Thymus (tissue), 11 donors: ENCODE results near the gene C17orf50. TPM values are rescaled to one million over a fixed set of nuclear protein-coding genes. Genes with fewer than 3 reads are reported as not detected.
A peak's percentile ranks its signal among the peaks of the same experiment; 100 is the strongest.
"Not testable (repeated sequence)": the region's sequence is repeated elsewhere in the genome, so short reads cannot be mapped to it uniquely, and the experiment has no call there.

ENCODE experiments used
- DNase-seq, 9 donors: peaks; one replicate each; pipeline ENCODE4 v3.0.0-alpha.2; 2013; ENCODE audit warnings: low spot score in 9 of 9, low read depth in 6 of 9, missing footprints in 1 of 9
- H3K27ac ChIP-seq, 2 donors: one replicate each; pipeline ENCODE4 v1.5.1; 2013; ENCODE audit warnings: control low read depth in 1 of 2, low read depth in 1 of 2, low read length in 1 of 2, mild to moderate bottlenecking in 1 of 2, moderate library complexity in 1 of 2
- H3K27me3 ChIP-seq, 2 donors: one replicate each; pipeline ENCODE4 v1.5.1; 2013; ENCODE audit warnings: low read length in 1 of 2; ENCODE audit not compliant: control insufficient read depth in 2 of 2, insufficient read depth in 1 of 2
- H3K36me3 ChIP-seq, 2 donors: one replicate each; pipeline ENCODE4 v1.5.1; 2013; ENCODE audit warnings: low read length in 1 of 2, mild to moderate bottlenecking in 1 of 2, moderate library complexity in 1 of 2; ENCODE audit not compliant: control insufficient read depth in 2 of 2, insufficient read depth in 2 of 2
- H3K4me1 ChIP-seq, 2 donors: one replicate each; pipeline ENCODE4 v1.5.1; 2013; ENCODE audit warnings: low read length in 2 of 2; ENCODE audit not compliant: control insufficient read depth in 2 of 2, insufficient read depth in 2 of 2
- H3K4me3 ChIP-seq, 2 donors: one replicate each; pipeline ENCODE4 v1.5.1; 2013; ENCODE audit warnings: low read length in 2 of 2, control low read depth in 1 of 2, mild to moderate bottlenecking in 1 of 2
- H3K9me3 ChIP-seq, 2 donors: one replicate each; pipeline ENCODE4 v1.5.1; 2013; ENCODE audit warnings: low read length in 1 of 2, mild to moderate bottlenecking in 1 of 2; ENCODE audit not compliant: control insufficient read depth in 2 of 2, insufficient read depth in 1 of 2
- WGBS: extraction: QIAGEN DNeasy Blood & Tissue Kit; methylation state at CpG from one replicate; pipeline ENCODE4 v1.1.7; 2013; 5-methylcytosine and 5-hydroxymethylcytosine counted together
- polyA plus RNA-seq: library from polyadenylated mRNA; stranded (reverse); fragments of 200-250 nt; gene quantifications from one replicate; pipeline ENCODE4 v1.2.3, GENCODE V29; 2013
- total RNA-seq: library from RNA; stranded (reverse); fragments of 120-200 nt; gene quantifications from one replicate; pipeline ENCODE4 v1.2.4, GENCODE V29; 2013
- donor health status: healthy.

Gene C17orf50
- total and polyA plus RNA-seq, 2 donors: 0.09 to 0.14 TPM

- no peak overlapping the region for H3K27ac ChIP-seq
- 48% methylated on average over 12 of the region's 12 CpGs for WGBS
- H3K4me1 ChIP-seq: peaks cover 4 to 8% of the 10 kb centered on the region in 2 donors
- no peak overlapping the region for H3K4me3 ChIP-seq
- H3K9me3 ChIP-seq: no peaks in the 10 kb centered on the region
- peaks cover 10 to 53% of the 10 kb centered on the region in 2 donors for H3K27me3 ChIP-seq
- H3K36me3 ChIP-seq: no peaks in the 10 kb centered on the region
- DNase-seq: peak; percentile 45 to 89 (median 77)
These were observed 13.1 kb upstream of the C17orf50 start for GRCh38 chr17:35747540-35748017.

- H3K36me3 ChIP-seq: no peaks in the 10 kb centered on the region
- WGBS: 64% methylated on average over 4 of the region's 4 CpGs
- H3K4me1 ChIP-seq: peaks cover 4 to 8% of the 10 kb centered on the region in 2 donors
- H3K27me3 ChIP-seq: peaks cover 9 to 51% of the 10 kb centered on the region in 2 donors
- H3K27ac ChIP-seq: no peak overlapping the region
- no peak for DNase-seq
- H3K4me3 ChIP-seq: no peak overlapping the region
- H3K9me3 ChIP-seq: no peaks in the 10 kb centered on the region
These were observed 12.3 kb upstream of the C17orf50 start for GRCh38 chr17:35748341-35748841.

GRCh38 chr17:35748979-35749378 is 11.7 kb upstream of the C17orf50 start:
- DNase-seq: no peak
- H3K9me3 ChIP-seq: no peaks in the 10 kb centered on the region
- H3K27me3 ChIP-seq: peaks cover 9 to 45% of the 10 kb centered on the region in 2 donors
- no peaks in the 10 kb centered on the region for H3K36me3 ChIP-seq
- 90% methylated on average over 6 of the region's 6 CpGs for WGBS
- no peak overlapping the region for H3K27ac ChIP-seq
- H3K4me1 ChIP-seq: peaks cover 4 to 8% of the 10 kb centered on the region in 2 donors
- no peak overlapping the region for H3K4me3 ChIP-seq

GRCh38 chr17:35749560-35750412 is 10.9 kb upstream of the C17orf50 start:
- WGBS: 11% methylated on average over 35 of the region's 35 CpGs
- H3K9me3 ChIP-seq: no peaks in the 10 kb centered on the region
- peak in 1 of 9 donors; percentile 46 for DNase-seq

DNA sequence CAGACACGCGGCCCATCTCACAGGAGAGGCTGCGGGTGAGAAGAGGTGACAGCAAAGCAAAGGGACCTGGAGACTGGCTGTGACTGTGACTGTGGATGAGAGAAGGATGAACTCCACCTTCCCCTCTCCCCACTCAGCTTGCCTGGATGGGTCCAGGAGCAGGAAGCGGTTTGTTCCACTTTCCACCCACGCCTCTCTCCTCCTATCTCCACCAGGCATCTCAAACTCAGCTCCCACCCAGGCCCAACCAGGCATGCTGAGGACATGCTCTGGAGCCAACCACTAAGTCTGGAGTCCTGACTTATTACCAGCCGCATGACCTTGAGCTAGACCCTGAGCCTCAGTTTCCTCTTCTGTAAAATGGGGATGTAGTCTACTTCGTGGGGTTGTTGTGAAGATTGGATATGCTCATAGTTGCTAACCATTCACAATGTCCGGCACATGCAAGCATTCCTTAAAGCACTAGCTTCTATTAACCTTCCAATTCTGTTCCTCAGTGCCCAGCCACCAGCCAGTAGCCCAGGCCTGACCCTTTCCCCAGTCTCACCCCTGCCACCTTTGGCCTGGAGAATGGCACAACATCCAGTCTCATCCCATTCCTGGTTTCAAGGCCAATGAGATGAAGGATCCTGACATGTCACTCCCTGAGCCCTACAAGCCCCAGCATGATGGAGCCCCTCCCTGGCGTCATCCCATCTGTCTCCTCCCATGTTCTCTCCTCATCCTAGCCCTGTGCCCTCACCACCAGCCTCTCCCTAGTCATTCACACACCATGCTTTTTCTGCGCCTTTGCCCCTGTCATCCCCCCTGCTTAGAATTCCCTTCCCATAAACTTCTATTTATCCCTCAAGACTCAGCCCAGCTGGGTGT is 9.9 kb upstream of the C17orf50 start:
- Histone ChIP-seq H3K27me3 (peaks cover 9 to 42% of the 10 kb centered on the region in 2 donors), H3K4me3 (no peak overlapping the region), H3K27ac (no peak overlapping the region), H3K4me1 (peaks cover 4 to 8% of the 10 kb centered on the region in 2 donors), H3K36me3 (no peaks in the 10 kb centered on the region), H3K9me3 (no peaks in the 10 kb centered on the region)
- WGBS: 94% methylated on average over 10 of the region's 10 CpGs
- DNase-seq: no peak

More at GRCh38 chr17:35749560-35750412, 10.9 kb upstream of the C17orf50 start:
- Histone ChIP-seq H3K36me3 (no peaks in the 10 kb centered on the region), H3K4me1 (peaks cover 4 to 8% of the 10 kb centered on the region in 2 donors), H3K27ac (no peak overlapping the region), H3K4me3 (no peak overlapping the region), H3K27me3 (peaks cover 9 to 44% of the 10 kb centered on the region in 2 donors)

DNA sequence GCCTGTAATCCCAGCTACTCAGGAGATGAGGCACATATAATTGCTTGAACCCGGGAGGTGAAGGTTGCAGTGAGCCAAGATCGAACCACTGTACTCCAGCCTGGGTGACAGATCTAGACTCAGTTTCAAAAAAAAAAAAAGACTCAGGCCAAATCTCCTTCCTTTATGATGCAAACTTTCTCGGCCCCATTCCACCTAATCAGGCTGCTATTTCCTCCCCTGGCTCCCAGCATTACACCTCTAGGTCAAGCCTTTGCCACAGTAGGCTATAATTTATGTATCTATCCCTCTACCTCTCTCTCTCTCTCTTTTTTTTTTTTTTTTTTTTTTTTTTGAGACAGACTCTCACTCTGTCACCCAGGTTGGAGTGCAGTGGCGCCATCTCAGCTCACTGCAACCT is 9.1 kb upstream of the C17orf50 start:
- DNase-seq, H3K36me3 ChIP-seq, H3K9me3 ChIP-seq, H3K4me3 ChIP-seq, H3K27ac ChIP-seq, H3K4me1 ChIP-seq: not testable (repeated sequence)
- WGBS: 96% methylated on average over 4 of the region's 4 CpGs
- H3K27me3 ChIP-seq: peaks cover 9 to 42% of the 10 kb centered on the region in 2 donors

DNA sequence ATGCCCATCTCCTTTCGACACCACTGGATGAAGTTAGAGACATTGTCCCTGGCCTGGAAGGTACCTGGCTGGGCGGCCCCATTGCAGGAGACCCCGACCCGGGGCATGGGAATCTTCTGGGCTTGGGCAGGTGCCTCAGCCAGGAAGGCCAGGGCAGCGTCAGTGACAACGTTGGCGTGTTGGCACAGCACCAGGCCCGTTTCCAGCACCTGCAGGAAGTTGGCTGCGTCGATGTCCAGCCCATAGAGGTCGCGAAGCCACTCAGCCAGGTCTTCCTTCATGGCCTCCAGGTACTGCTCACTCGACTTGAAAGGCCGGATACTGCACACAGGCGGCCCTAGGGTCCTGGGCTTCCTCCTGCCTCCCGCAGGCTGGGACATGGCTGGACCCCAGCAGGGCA is 8.2 kb upstream of the C17orf50 start:
- Histone ChIP-seq H3K36me3 (no peaks in the 10 kb centered on the region), H3K27me3 (peaks cover 9 to 42% of the 10 kb centered on the region in 2 donors), H3K4me1 (peaks cover 4 to 8% of the 10 kb centered on the region in 2 donors), H3K4me3 (no peak overlapping the region), H3K27ac (no peak overlapping the region), H3K9me3 (no peaks in the 10 kb centered on the region)
- 54% methylated on average over 16 of the region's 16 CpGs for WGBS
- DNase-seq: no peak

DNA sequence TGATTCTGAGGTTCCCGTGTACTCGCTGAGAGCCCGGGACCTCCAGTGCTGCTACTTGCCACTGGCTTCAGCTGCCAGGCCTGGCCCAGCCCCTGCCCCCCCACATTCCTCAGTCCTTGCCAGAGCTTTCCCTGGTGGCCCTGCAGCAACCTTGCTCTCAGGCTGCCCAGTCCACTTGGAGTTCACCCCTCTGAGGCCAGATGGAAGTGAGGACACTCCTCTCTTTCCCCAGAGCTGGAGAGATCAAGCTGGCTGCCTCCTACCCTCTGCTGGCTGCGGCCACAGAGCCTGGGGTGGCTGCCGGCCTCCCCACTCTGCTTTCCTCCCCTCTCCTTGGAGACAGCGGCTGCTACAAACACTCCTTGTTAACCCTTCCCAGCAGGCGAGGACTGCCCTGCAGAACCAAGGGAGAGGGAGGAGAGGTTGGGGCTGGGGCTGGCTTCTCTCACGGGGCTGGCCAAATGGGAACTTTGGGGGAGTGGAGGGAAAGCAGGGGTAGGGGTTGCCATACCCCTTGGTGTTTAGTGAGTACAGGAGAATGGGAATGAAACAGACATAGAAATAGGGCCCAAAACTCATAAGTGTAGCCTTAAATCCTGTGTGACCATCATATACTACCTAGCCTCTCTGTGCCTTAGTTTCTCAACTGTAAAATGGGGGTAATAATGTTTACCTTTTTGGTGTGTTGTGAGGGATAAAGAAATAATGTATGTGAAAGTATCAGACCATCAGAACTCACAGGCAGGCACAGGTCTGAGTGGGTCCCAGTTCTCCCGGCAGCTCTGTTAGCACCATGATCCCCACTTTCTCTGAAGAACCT is 7.5 kb upstream of the C17orf50 start, which contains the start of gene GAS2L2:
GAS2L2 (minus strand) TSS at position 295 of the 820 bp plus-strand sequence. CDS start 389 bp downstream, outside the sequence.
- no peaks in the 10 kb centered on the region for H3K36me3 ChIP-seq
- DNase-seq: no peak
- 70% methylated on average over 9 of the region's 9 CpGs for WGBS
- peaks cover 4 to 8% of the 10 kb centered on the region in 2 donors for H3K4me1 ChIP-seq
- peaks cover 9 to 42% of the 10 kb centered on the region in 2 donors for H3K27me3 ChIP-seq
- no peak within 1 kb of the TSS for H3K4me3 ChIP-seq
- H3K27ac ChIP-seq: no peak within 1 kb of the TSS
- no peaks in the 10 kb centered on the region for H3K9me3 ChIP-seq
